GM19395 (cell line): ENCODE measurements around the gene CHD6.

Experiments used
- ATAC-seq: cut with Tn5 transposase; IDR thresholded peaks from one replicate; pipeline ENCODE4 v1.9.1; 2021; ENCODE audit warnings: mild to moderate bottlenecking, moderate library complexity; ENCODE audit not compliant: unreplicated experiment

Gene CHD6

GRCh38 chr20:41508335-41508734, 109.8 kb downstream of the CHD6 start:
- no peak for ATAC-seq

GRCh38 chr20:41507851-41508250, 110.3 kb downstream of the CHD6 start:
- ATAC-seq: no peak

GRCh38 chr20:41507436-41507835, 110.7 kb downstream of the CHD6 start:
- ATAC-seq: no peak

GRCh38 chr20:41506192-41506915, 111.8 kb downstream of the CHD6 start:
- ATAC-seq: no peak

GRCh38 chr20:41505184-41505583, 113.0 kb downstream of the CHD6 start:
- ATAC-seq: no peak

GRCh38 chr20:41501376-41501775, 116.8 kb downstream of the CHD6 start:
- ATAC-seq: no peak

GRCh38 chr20:41499961-41500725, 118.0 kb downstream of the CHD6 start:
- no peak for ATAC-seq

GRCh38 chr20:41499064-41499463, 119.1 kb downstream of the CHD6 start:
- no peak for ATAC-seq

- no peak for ATAC-seq
Measured at GRCh38 chr20:41497186-41497895, 120.8 kb downstream of the CHD6 start.

GRCh38 chr20:41494451-41494850, 123.7 kb downstream of the CHD6 start:
- no peak for ATAC-seq

- no peak for ATAC-seq
Measured at GRCh38 chr20:41483553-41483930, 134.6 kb downstream of the CHD6 start.

GRCh38 chr20:41482647-41483552, 135.3 kb downstream of the CHD6 start:
- ATAC-seq: no peak

GRCh38 chr20:41480054-41480770, 138.0 kb downstream of the CHD6 start:
- ATAC-seq: no peak

- ATAC-seq: no peak
Measured at GRCh38 chr20:41479113-41479512, 139.1 kb downstream of the CHD6 start.

- ATAC-seq: no peak
Measured at GRCh38 chr20:41478026-41478425, 140.2 kb downstream of the CHD6 start.

GRCh38 chr20:41476446-41476845, 141.7 kb downstream of the CHD6 start:
- ATAC-seq: no peak

- ATAC-seq: no peak
Measured at GRCh38 chr20:41476013-41476441, 142.2 kb downstream of the CHD6 start.

- no peak for ATAC-seq
Measured at GRCh38 chr20:41475503-41475902, 142.7 kb downstream of the CHD6 start.

GRCh38 chr20:41470362-41471095, 147.6 kb downstream of the CHD6 start:
- no peak for ATAC-seq
